HepG2 (cell line): Measurements from ENCODE around the gene BZW1. TPM values are rescaled to one million over a fixed set of nuclear protein-coding genes. Genes with fewer than 3 reads are reported as not detected.

Experiments
- FOXK2 ChIP-seq: fragments of 450-650 bp; IDR thresholded peaks from 2 replicates; pipeline ENCODE4 v1.6.1; 2016
- HBP1 ChIP-seq: IDR thresholded peaks from 2 replicates; pipeline ENCODE4 v1.6.1; 2016; ENCODE audit warnings: low read depth, control low read depth
- MTERF4 ChIP-seq: sonication (generic); formaldehyde crosslinking; IDR thresholded peaks from 2 replicates; pipeline ENCODE4 v1.8.0; 2023; ENCODE audit warnings: mild to moderate bottlenecking, missing genetic modification reagents
- MXD4 ChIP-seq: IDR thresholded peaks from 2 replicates; pipeline ENCODE4 v1.6.1; 2016; ENCODE audit warnings: mild to moderate bottlenecking, missing biosample characterization, missing genetic modification reagents
- NBN ChIP-seq: fragments of 450-650 bp; conservative IDR thresholded peaks from 2 replicates; pipeline ENCODE4 v1.6.1; 2017
- NR2F1 ChIP-seq, 2 experiments: fragments of 450-650 bp in 1 of 2; formaldehyde crosslinking in 1 of 2; IDR thresholded peaks; 2 replicates each; pipeline versions ENCODE4 v1.5.0 to v1.6.1; 2016 to 2020; ENCODE audit warnings: mild to moderate bottlenecking in 1 of 2, missing compliant biosample characterization in 1 of 2, missing genetic modification reagents in 1 of 2, moderate library complexity in 1 of 2
- RBM22 ChIP-seq: fragments of 200-400 bp; formaldehyde crosslinking; optimal IDR thresholded peaks from 2 replicates; pipeline ENCODE3; 2017; ENCODE audit warnings: mild to moderate bottlenecking, low read length, moderate library complexity
- TAF1 ChIP-seq: sonication (generic); formaldehyde crosslinking; IDR thresholded peaks from 2 replicates; pipeline ENCODE4 v1.4.0; 2020; ENCODE audit warnings: missing genetic modification reagents
- TEAD2 ChIP-seq: sonication (generic); formaldehyde crosslinking; IDR thresholded peaks from 2 replicates; pipeline ENCODE4 v1.9.0; 2021; ENCODE audit warnings: missing genetic modification reagents
- ZNF143 ChIP-seq: sonication (generic); formaldehyde crosslinking; IDR thresholded peaks from 2 replicates; pipeline ENCODE4 v1.4.0; 2020; ENCODE audit warnings: missing genetic modification reagents
- ZNF20 ChIP-seq: sonication (generic); formaldehyde crosslinking; IDR thresholded peaks from 2 replicates; pipeline ENCODE4 v1.4.0; 2020; ENCODE audit warnings: mild to moderate bottlenecking, moderate library complexity, missing genetic modification reagents
- ZNF260 ChIP-seq: sonication (generic); formaldehyde crosslinking; IDR thresholded peaks from 2 replicates; pipeline ENCODE4 v1.4.0; 2020; ENCODE audit warnings: missing genetic modification reagents, low read depth, mild to moderate bottlenecking, borderline replicate concordance
- ZNF292 ChIP-seq: sonication (generic); formaldehyde crosslinking; IDR thresholded peaks from 2 replicates; pipeline ENCODE4 v1.8.1; 2022; ENCODE audit warnings: mild to moderate bottlenecking, low read depth, missing genetic modification reagents, borderline replicate concordance
- ZNF34 ChIP-seq: sonication (generic); formaldehyde crosslinking; IDR thresholded peaks from 2 replicates; pipeline ENCODE4 v1.4.0; 2020; ENCODE audit warnings: mild to moderate bottlenecking, missing genetic modification reagents, borderline replicate concordance
- ZNF414 ChIP-seq: sonication (generic); formaldehyde crosslinking; IDR thresholded peaks from 2 replicates; pipeline ENCODE4 v1.5.0; 2020; ENCODE audit warnings: missing genetic modification reagents
- ZNF530 ChIP-seq: sonication (generic); formaldehyde crosslinking; IDR thresholded peaks from 2 replicates; pipeline ENCODE4 v1.5.0; 2020; ENCODE audit warnings: low read depth, mild to moderate bottlenecking, missing genetic modification reagents
- ZNF550 ChIP-seq: sonication (generic); formaldehyde crosslinking; IDR thresholded peaks from 2 replicates; pipeline ENCODE4 v1.4.0; 2020; ENCODE audit warnings: mild to moderate bottlenecking, missing genetic modification reagents, borderline replicate concordance
- ZNF646 ChIP-seq: sonication (generic); formaldehyde crosslinking; IDR thresholded peaks from 2 replicates; pipeline ENCODE4 v1.9.0; 2021; ENCODE audit warnings: mild to moderate bottlenecking, missing genetic modification reagents
- ZSCAN21 ChIP-seq: sonication (generic); formaldehyde crosslinking; IDR thresholded peaks from 2 replicates; pipeline ENCODE4 v1.8.0; 2022; ENCODE audit warnings: mild to moderate bottlenecking, missing genetic modification reagents, moderate library complexity, borderline replicate concordance
- ZSCAN25 ChIP-seq: sonication (generic); formaldehyde crosslinking; IDR thresholded peaks from 2 replicates; pipeline ENCODE4 v1.8.0; 2022; ENCODE audit warnings: mild to moderate bottlenecking, missing genetic modification reagents
- polyA plus RNA-seq, 8 experiments: library from polyadenylated mRNA; depleted of rRNA in 3 of 8; stranded (reverse) in 7 of 8; unstranded in 1 of 8; fragments of >200 nt; fragmentation: Illumina TruSeq in 4 of 8; extraction: Trizol in 4 of 8; gene quantifications; 2 replicates each; pipeline versions ENCODE4 v1.2.1 to v1.2.3, GENCODE V29; 2011 to 2016; ENCODE audit warnings: low read depth in 4 of 8, missing spikeins in 1 of 8, mixed read lengths in 1 of 8; ENCODE audit not compliant: insufficient read depth in 1 of 8
- total RNA-seq, 5 experiments: library from RNA; depleted of rRNA; stranded (reverse); fragments of >200 nt; fragmentation: Illumina TruSeq; extraction: Trizol; gene quantifications; 2 replicates each; pipeline ENCODE4 v1.2.3, GENCODE V29; 2016; ENCODE audit warnings: low read depth in 1 of 5

Gene BZW1
- total and polyA plus RNA-seq, 2 of the 13 experiments (the other 11 are each of a cell fraction or from before 2014, with no cell fraction given), result 106 to 384 TPM

- 0 out of 2 replicates have a peak, but pooled peaks have one; percentile 30 for TF ChIP-seq ZNF143 (CRISPR knock-in tag)
- peak; percentile 84 for TF ChIP-seq MXD4 (CRISPR knock-in tag)
- no peak for TF ChIP-seq NR2F1 (CRISPR knock-in tag; IDR thresholded peaks at IDR 0.05)
- TF ChIP-seq ZNF20 (CRISPR knock-in tag), result no peak
- TF ChIP-seq TEAD2 (CRISPR knock-in tag), result no peak
- TF ChIP-seq ZNF260 (CRISPR knock-in tag), result no peak
- TF ChIP-seq NBN, result no peak
- no peak for TF ChIP-seq RBM22
- TF ChIP-seq TAF1 (CRISPR knock-in tag), result no peak; the same call in 1 of the 2 replicates
- no peak for TF ChIP-seq FOXK2
- no peak for TF ChIP-seq ZNF414 (CRISPR knock-in tag)
- no peak for TF ChIP-seq MTERF4 (CRISPR knock-in tag)
- TF ChIP-seq ZNF292 (CRISPR knock-in tag), result peak; percentile 97
- no peak for TF ChIP-seq ZNF646 (CRISPR knock-in tag)
- TF ChIP-seq HBP1 (CRISPR knock-in tag), result no peak
- no peak for TF ChIP-seq ZNF530 (CRISPR knock-in tag)
- no peak; the same call in none of the 2 replicates for TF ChIP-seq ZSCAN25 (CRISPR knock-in tag)
- no peak for TF ChIP-seq ZSCAN21
- no peak for TF ChIP-seq ZNF34 (CRISPR knock-in tag)
- TF ChIP-seq ZNF550 (CRISPR knock-in tag), result no peak
These were observed 32.6 kb downstream of the BZW1 start (continued) for GRCh38 chr2:200843993-200844948.
